Measurements from ENCODE around the gene IL10. TPM values are rescaled to one million over a fixed set of nuclear protein-coding genes. Genes with fewer than 3 reads are reported as not detected.

The IL10 gene
- total RNA-seq, 2 experiments from 2014 or later, result not detected

DNA sequence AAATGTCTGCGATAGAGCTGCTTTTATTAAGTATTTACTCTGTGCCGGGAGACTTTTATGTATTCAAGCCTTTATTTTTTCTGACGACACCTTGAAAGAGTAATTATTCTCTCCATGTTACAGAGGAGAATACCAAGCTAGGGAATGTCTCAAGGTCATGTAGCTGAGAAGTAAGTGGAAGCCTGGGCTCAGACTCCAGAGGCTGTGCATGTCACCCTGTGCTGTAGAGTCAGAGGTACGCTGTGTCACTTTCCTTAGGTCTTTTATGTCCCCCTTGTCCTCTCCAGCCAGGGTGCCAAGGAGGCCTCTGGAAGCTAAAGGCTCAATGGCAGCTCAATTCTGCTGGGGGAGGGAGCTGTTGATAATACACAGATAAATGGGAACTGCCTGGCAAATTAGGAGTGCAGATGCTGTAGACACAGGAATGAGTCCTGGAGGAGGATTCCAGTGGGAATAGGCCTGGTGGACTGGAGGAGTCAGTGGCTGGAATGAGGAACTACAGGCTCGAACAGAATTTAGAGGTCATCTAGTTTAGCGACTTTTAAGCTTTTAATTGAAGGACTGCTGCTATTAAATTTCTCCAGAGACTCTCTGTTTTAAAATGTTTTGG, 11.0 kb downstream of the IL10 start:
- H4K20me1 ChIP-seq (ENCODE audit: insufficient read depth, low read length), result no peaks in the 10 kb centered on the region
- ChIA-PET POLR2A (interaction anchor here (0.6 to 2.2 kb wide), 4 partner anchors 14 to 112 kb away, joined by 3 to 5 read pairs (median 4); no protein-coding TSS in a partner anchor), CTCF (ENCODE audit: unreplicated experiment) (interaction anchor here (0.7 kb wide), 1 partner anchor 8 kb away, joined by 3 read pairs; no protein-coding TSS in a partner anchor)
- H3K4me1 ChIP-seq (ENCODE audit: insufficient read depth, low read length, poor library complexity, severe bottlenecking), result peaks cover 9% of the 10 kb centered on the region
- no TSS peak for BruUV-seq (replicated peaks)
- no peaks in the 10 kb centered on the region for H3K79me2 ChIP-seq (ENCODE audit: insufficient read depth, low read depth, low read length)
- no peaks in the 10 kb centered on the region for H3K9me2 ChIP-seq (ENCODE audit: insufficient read depth, low read length)
- no peak overlapping the region for H2AFZ ChIP-seq (ENCODE audit: low read length)
- H3K27ac ChIP-seq (ENCODE audit: low read depth, low read length, poor library complexity, severe bottlenecking), result no peak overlapping the region
- no peak for DNase-seq (ENCODE audit: low spot score)
- intact Hi-C loops (cut with micrococcal nuclease; ENCODE audit: unreplicated experiment), result no loop called here
- H3K4me2 ChIP-seq (ENCODE audit: low read length), result no peak overlapping the region
- no peak overlapping the region for H3K4me3 ChIP-seq (ENCODE audit: low read depth, low read length, poor library complexity, severe bottlenecking)
- no peaks in the 10 kb centered on the region for H3K36me3 ChIP-seq (ENCODE audit: insufficient read depth, low read length)
- no peak for TF ChIP-seq CTCF (conservative IDR thresholded peaks at IDR 0.05; ENCODE audit: low read length)
- no peak for TF ChIP-seq EZH2phosphoT487 (IDR thresholded peaks at IDR 0.05; ENCODE audit: borderline replicate concordance, low read depth, low read length)
- H3K9me3 ChIP-seq (ENCODE audit: low read length), result no peaks in the 10 kb centered on the region

GRCh38 chr1:206760590-206760989, 11.7 kb downstream of the IL10 start:
- POLR2A ChIA-PET, result interaction anchor here (0.6 to 2.2 kb wide), 3 partner anchors 9 to 35 kb away, joined by 3 to 5 read pairs (median 4); no protein-coding TSS in a partner anchor

More at GRCh38 chr1:206760590-206760989, 11.7 kb downstream of the IL10 start:
- Histone ChIP-seq H3K9me2 (ENCODE audit: insufficient read depth, low read length) (no peaks in the 10 kb centered on the region), H3K36me3 (ENCODE audit: insufficient read depth, low read length) (no peaks in the 10 kb centered on the region), H2AFZ (ENCODE audit: low read length) (no peak overlapping the region), H3K4me2 (ENCODE audit: low read length) (no peak overlapping the region), H3K9me3 (ENCODE audit: low read length) (no peaks in the 10 kb centered on the region), H3K4me3 (ENCODE audit: low read depth, low read length, poor library complexity, severe bottlenecking) (no peak overlapping the region), H3K79me2 (ENCODE audit: insufficient read depth, low read depth, low read length) (no peaks in the 10 kb centered on the region), H3K4me1 (ENCODE audit: insufficient read depth, low read length, poor library complexity, severe bottlenecking) (peaks cover 9% of the 10 kb centered on the region), H3K27ac (ENCODE audit: low read depth, low read length, poor library complexity, severe bottlenecking) (no peak overlapping the region), H4K20me1 (ENCODE audit: insufficient read depth, low read length) (no peaks in the 10 kb centered on the region)
- no peak for DNase-seq (ENCODE audit: low spot score)
- BruUV-seq (replicated peaks), result no TSS peak
- CTCF ChIA-PET (ENCODE audit: unreplicated experiment), result interaction anchor here (0.7 kb wide), 1 partner anchor 9 kb away, joined by 3 read pairs; no protein-coding TSS in a partner anchor
- TF ChIP-seq CTCF (conservative IDR thresholded peaks at IDR 0.05; ENCODE audit: low read length) (no peak), EZH2phosphoT487 (IDR thresholded peaks at IDR 0.05; ENCODE audit: borderline replicate concordance, low read depth, low read length) (no peak)
- intact Hi-C loops (cut with micrococcal nuclease; ENCODE audit: unreplicated experiment), result no loop called here
